Measurements from ENCODE around the gene FAM20C. TPM values are rescaled to one million over a fixed set of nuclear protein-coding genes. Genes with fewer than 3 reads are reported as not detected.

FAM20C gene
- total RNA-seq, 2 experiments from 2014 or later, result 1.3 to 1.7 TPM

GRCh38 chr7:249989-250388 lies 57.6 kb downstream of the FAM20C start:
- POLR2A ChIA-PET, result no interaction called here
- Mint-ChIP-seq H3K27me3 (no peaks in the 10 kb centered on the region), H3K4me1 (ENCODE audit: low read depth) (no peaks in the 10 kb centered on the region), H3K36me3 (ENCODE audit: low read depth) (no peaks in the 10 kb centered on the region), H3K9me3 (no peaks in the 10 kb centered on the region), H3K27ac (no peak overlapping the region), H3K4me3 (no peak overlapping the region)
- Histone ChIP-seq H3K27me3 (ENCODE audit: control insufficient read depth in 1 of 2, insufficient read depth in 2 of 2, low read length in 2 of 2) (no peaks in the 10 kb centered on the region), H3K4me1 (ENCODE audit: insufficient read depth, low read length) (no peaks in the 10 kb centered on the region), H3K36me3 (ENCODE audit: insufficient read depth, low read length) (no peaks in the 10 kb centered on the region), H3K4me3 (ENCODE audit: low read length) (no peak overlapping the region), H3K27ac (ENCODE audit: low read depth in 1 of 2, low read length in 2 of 2) (no peak overlapping the region), H3K9me3 (ENCODE audit: control insufficient read depth in 1 of 2, insufficient read depth in 1 of 2, low read length in 2 of 2) (no peaks in the 10 kb centered on the region)
- CTCF ChIA-PET, result no interaction called here
- intact Hi-C loops (cut with DNase I, micrococcal nuclease), result no loop called here
- DNase-seq (no peak), ATAC-seq (ENCODE audit: poor library complexity) (no peak)
- no peak for TF ChIP-seq CTCF (IDR thresholded peaks at IDR 0.05)

- no peak for DNase-seq
- H3K9me3 ChIP-seq (ENCODE audit: control insufficient read depth in 1 of 2, insufficient read depth in 1 of 2, low read length in 2 of 2), result no peaks in the 10 kb centered on the region
- H3K36me3 Mint-ChIP-seq (ENCODE audit: low read depth), result no peaks in the 10 kb centered on the region
- POLR2A ChIA-PET, result no interaction called here
- intact Hi-C loops (cut with DNase I, micrococcal nuclease), result no loop called here
- no peaks in the 10 kb centered on the region for H3K27me3 ChIP-seq (ENCODE audit: control insufficient read depth in 1 of 2, insufficient read depth in 2 of 2, low read length in 2 of 2)
- H3K9me3 Mint-ChIP-seq, result no peaks in the 10 kb centered on the region
- H3K27ac Mint-ChIP-seq, result no peak overlapping the region
- H3K4me1 ChIP-seq (ENCODE audit: insufficient read depth, low read length), result no peaks in the 10 kb centered on the region
- H3K4me3 Mint-ChIP-seq, result no peak overlapping the region
- no peak overlapping the region for H3K27ac ChIP-seq (ENCODE audit: low read depth in 1 of 2, low read length in 2 of 2)
- ATAC-seq (ENCODE audit: poor library complexity), result no peak
- H3K4me1 Mint-ChIP-seq (ENCODE audit: low read depth), result no peaks in the 10 kb centered on the region
- H3K36me3 ChIP-seq (ENCODE audit: insufficient read depth, low read length), result no peaks in the 10 kb centered on the region
- no peak overlapping the region for H3K4me3 ChIP-seq (ENCODE audit: low read length)
- CTCF ChIA-PET, result no interaction called here
- no peak for TF ChIP-seq CTCF (IDR thresholded peaks at IDR 0.05)
- H3K27me3 Mint-ChIP-seq, result no peaks in the 10 kb centered on the region
These were observed 58.2 kb downstream of the FAM20C start for GRCh38 chr7:250523-250922.

- Mint-ChIP-seq H3K27ac (no peak overlapping the region), H3K9me3 (no peaks in the 10 kb centered on the region), H3K4me1 (ENCODE audit: low read depth) (no peaks in the 10 kb centered on the region), H3K27me3 (no peaks in the 10 kb centered on the region), H3K4me3 (no peak overlapping the region), H3K36me3 (ENCODE audit: low read depth) (no peaks in the 10 kb centered on the region)
- Histone ChIP-seq H3K36me3 (ENCODE audit: insufficient read depth, low read length) (no peaks in the 10 kb centered on the region), H3K27ac (ENCODE audit: low read depth in 1 of 2, low read length in 2 of 2) (no peak overlapping the region), H3K4me1 (ENCODE audit: insufficient read depth, low read length) (no peaks in the 10 kb centered on the region), H3K4me3 (ENCODE audit: low read length) (no peak overlapping the region), H3K27me3 (ENCODE audit: control insufficient read depth in 1 of 2, insufficient read depth in 2 of 2, low read length in 2 of 2) (no peaks in the 10 kb centered on the region), H3K9me3 (ENCODE audit: control insufficient read depth in 1 of 2, insufficient read depth in 1 of 2, low read length in 2 of 2) (no peaks in the 10 kb centered on the region)
- ChIA-PET POLR2A (no interaction called here), CTCF (no interaction called here)
- intact Hi-C loops (cut with DNase I, micrococcal nuclease), result no loop called here
- no peak for ATAC-seq (ENCODE audit: poor library complexity)
- DNase-seq, result no peak
- TF ChIP-seq CTCF (IDR thresholded peaks at IDR 0.05), result no peak
These were observed 58.6 kb downstream of the FAM20C start for GRCh38 chr7:251005-251404.

Data from CD4-positive, alpha-beta T cell (primary cell).